Fibroblast of mammary gland (primary cell): ENCODE data around the gene P2RY1.
"Not testable (repeated sequence)": the region's sequence is repeated elsewhere in the genome, so short reads cannot be mapped to it uniquely, and the experiment has no call there.

ENCODE experiments used
- DNase-seq: peaks from one replicate; pipeline ENCODE4 v3.0.0-alpha.2; 2010; ENCODE audit warnings: low read depth
- H3K4me3 ChIP-seq: 2 replicates; pipeline ENCODE4 v1.5.1; 2011; ENCODE audit warnings: low read depth, mild to moderate bottlenecking, low read length, moderate library complexity; ENCODE audit not compliant: control insufficient read depth
- CTCF ChIP-seq: conservative IDR thresholded peaks from 2 replicates; pipeline ENCODE4 v1.5.1; 2011; ENCODE audit warnings: low read depth, low read length, inconsistent platforms; ENCODE audit not compliant: control insufficient read depth, insufficient read depth

P2RY1 gene

GRCh38 chr3:152843955-152844354 is 9.0 kb downstream of the P2RY1 start:
- TF ChIP-seq CTCF: no peak
- DNase-seq: no peak
- no peak overlapping the region for H3K4me3 ChIP-seq

GRCh38 chr3:152846572-152847202 is 11.8 kb downstream of the P2RY1 start:
- not testable (repeated sequence) for H3K4me3 ChIP-seq, DNase-seq

DNA sequence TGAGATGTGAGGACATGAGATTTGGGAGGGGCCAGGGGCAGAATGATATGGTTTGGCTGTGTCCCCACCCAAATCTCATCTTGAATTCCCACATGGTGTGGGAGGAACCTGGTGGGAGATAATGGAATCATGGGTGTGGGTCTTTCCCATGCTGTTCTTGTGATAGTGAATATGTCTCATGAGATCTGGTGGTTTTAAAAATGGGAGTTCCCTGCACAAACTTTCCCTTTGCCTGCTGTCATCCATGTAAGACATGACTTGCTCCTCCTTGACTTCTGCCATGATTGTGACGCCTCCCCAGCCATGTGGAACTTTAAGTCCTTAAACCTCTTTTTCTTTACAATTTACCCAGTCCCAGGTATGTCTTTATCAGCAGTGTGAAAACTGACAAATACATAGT is 12.7 kb downstream of the P2RY1 start:
- not testable (repeated sequence) for H3K4me3 ChIP-seq, DNase-seq

GRCh38 chr3:152849996-152850578 is 15.2 kb downstream of the P2RY1 start:
- no peak overlapping the region for H3K4me3 ChIP-seq
- DNase-seq: no peak
- TF ChIP-seq CTCF: no peak

- no peak for TF ChIP-seq CTCF
- peak; percentile 52 for DNase-seq
- H3K4me3 ChIP-seq: no peak overlapping the region
These were observed 18.3 kb downstream of the P2RY1 start for GRCh38 chr3:152853196-152853595.

DNA sequence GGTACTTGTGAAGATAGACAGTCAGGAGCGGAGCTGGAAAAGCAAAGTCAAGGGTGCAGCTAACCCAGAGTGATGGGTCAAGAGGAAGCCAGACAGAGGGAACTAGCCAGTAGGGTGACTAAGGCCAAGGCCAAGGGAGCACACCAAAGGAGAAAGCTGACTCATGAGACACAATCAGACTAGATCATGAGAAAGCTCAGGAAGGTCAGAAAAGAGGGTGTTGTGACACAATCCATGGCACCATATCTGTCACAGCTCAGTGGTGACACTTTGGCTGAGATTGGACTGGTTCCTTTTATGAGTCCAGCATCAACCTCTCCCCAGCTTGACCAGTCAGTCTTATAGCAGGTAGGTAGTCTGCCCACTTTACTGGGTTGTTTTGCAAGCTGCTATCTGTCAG is 22.2 kb downstream of the P2RY1 start:
- no peak for TF ChIP-seq CTCF
- no peak overlapping the region for H3K4me3 ChIP-seq
- peak; percentile 15 for DNase-seq

DNA sequence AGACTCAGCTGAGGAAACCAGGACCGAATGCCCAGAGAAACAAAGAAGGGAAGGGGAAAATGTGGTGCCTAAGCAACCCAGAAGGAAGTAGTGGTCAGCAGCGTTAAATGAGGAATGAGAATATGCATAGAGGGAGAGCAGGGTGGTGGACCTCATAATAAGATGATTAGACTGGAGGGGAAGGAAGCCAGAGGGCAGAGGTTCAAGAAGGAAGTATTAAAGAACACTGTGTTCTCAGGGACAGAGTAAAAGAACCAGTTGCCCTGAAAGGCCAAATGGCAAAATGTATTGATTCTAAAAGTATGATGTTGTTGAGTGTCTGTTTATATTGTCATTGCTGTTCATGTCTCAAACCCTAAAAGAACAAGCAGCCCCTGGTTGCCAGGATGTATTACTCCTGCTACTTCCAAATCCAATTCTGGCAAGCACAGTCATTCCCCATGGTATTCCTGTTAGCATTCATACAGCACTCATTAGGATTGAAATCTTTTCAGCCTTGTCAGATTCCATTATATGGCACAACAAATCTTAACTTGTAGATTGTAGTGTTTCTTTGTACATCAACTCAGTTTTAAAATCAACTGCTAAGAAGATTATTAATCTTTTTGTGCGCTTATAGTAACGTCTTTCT is 23.4 kb downstream of the P2RY1 start:
- no peak for TF ChIP-seq CTCF
- no peak for DNase-seq
- no peak overlapping the region for H3K4me3 ChIP-seq
